HG02571 (cell line): ENCODE data around the gene NFXL1.

Experiments
- ATAC-seq: cut with Tn5 transposase; IDR thresholded peaks from one replicate; pipeline ENCODE4 v1.9.1; 2021; ENCODE audit warnings: mild to moderate bottlenecking, moderate library complexity; ENCODE audit not compliant: unreplicated experiment

NFXL1 gene

GRCh38 chr4:47837094-47837907 is 77.1 kb downstream of the NFXL1 start:
- peak; percentile 52 for ATAC-seq

DNA sequence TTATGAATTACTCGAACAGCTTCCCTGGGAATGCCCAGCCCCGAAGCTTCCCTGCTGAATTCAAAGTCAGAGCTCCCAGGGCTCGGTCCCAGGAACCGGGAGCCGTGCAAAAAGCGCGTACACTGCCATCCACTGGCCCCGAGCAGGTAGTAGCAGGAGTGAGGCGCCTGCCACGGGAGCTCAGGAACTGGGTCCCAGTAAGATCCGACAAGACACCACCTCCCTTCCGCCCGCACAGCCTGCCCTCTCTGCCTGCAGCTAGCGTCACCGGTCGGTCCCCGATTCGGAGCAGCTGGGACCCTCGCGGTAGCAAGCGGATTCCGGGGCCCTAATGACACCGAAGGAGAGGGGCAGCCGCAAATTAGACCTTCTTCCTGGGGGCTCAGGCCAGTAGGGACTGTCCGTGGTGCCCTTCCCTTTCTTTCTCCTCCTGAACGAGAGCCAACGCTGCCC is 77.7 kb downstream of the NFXL1 start:
- peak; percentile 71 for ATAC-seq

- ATAC-seq: no peak
Observed at GRCh38 chr4:47835494-47835893, 78.9 kb downstream of the NFXL1 start.

GRCh38 chr4:47831026-47831679 is 83.2 kb downstream of the NFXL1 start:
- ATAC-seq: no peak

GRCh38 chr4:47830265-47831025 is 83.9 kb downstream of the NFXL1 start:
- ATAC-seq: no peak

- no peak for ATAC-seq
Observed at GRCh38 chr4:47829438-47829837, 84.9 kb downstream of the NFXL1 start.

DNA sequence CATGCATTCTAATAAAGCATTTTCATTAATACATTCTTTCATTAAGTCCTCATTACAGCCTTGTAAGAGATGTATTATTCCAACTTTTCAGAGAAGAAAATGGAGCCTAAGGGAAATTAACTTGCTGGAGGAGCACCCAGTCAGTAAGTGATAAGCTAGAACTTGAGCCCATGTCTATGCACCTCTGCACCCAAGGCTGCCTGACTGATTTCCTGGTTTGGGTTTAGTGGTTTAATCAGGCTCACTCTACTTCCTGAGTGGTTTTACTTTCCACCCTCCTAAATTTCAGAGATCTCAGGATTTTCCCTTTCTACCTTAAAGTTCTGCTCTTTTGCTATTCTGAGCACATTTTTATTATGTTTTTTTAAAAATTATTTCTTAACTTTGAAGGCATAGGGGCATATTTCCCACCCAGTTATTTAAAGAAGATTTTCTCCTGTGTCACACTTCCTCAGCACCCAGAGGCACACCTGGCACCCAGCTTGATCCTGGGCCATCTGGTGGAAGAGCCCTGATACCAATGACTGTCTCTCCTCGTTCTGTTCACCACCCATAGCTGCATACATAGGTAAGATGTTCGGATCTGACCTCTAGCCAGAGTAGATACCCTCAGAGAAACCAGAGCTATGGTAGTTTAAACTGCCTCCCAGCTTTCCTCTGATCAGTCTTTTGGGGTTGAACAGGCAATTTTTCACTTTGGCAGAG is 86.9 kb downstream of the NFXL1 start:
- ATAC-seq: no peak

DNA sequence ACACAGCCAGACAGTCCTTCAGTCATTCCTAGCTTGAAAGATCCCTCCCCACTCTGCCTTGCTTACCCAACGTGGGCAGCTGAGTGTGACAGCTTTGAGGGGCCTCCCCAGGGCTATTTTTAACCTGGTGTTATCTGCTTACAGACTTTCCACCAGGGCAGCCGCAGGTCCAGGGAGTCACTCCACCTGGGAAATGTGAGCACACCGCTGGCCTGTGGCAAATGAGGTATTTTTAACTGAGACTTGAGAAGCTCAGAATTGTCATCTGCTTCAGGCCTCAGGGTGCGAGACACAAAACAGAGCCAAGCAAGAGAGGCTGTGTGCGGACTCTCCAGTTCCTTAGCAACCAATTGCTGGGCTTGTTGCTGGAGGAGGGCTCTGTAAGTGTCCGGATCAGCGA is 89.5 kb downstream of the NFXL1 start:
- ATAC-seq: no peak

- ATAC-seq: no peak
Observed at GRCh38 chr4:47819178-47819577, 95.2 kb downstream of the NFXL1 start.

DNA sequence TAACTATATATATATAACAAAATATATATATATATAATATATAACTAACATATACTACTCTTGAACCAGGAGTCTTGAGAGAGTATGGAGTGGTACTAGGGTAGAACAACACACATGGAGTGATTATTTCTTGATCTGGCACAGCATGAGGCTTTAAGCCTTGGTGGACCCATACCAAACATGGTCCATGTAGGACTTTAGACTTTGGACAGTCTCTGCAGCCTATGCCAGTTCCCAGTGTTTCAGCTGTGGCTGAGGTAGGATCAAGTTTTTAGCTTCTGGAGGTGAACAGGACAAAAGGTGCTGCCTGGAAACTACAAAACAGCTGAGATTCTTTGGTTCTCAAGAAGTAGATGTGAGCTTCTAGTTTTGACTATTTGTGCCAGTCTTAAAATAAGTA is 97.1 kb downstream of the NFXL1 start:
- ATAC-seq: no peak

DNA sequence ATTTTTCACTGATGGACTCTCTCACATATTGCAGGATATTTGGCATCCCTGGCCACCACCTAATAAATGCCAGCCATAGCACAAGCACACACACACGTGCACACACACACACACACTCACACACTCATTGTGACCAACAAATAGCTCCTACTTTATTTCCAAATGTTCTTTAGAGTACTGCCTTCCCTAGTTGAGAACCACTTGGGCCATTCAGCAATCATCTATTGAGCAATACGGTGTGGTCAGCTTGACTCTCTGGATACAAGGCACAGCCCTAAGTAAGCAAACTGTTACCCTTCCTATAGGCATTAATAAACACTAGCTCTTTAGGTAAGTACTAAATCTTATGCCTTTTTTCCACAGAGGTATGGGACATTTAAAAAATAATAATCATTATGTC is 97.6 kb downstream of the NFXL1 start:
- ATAC-seq: no peak

DNA sequence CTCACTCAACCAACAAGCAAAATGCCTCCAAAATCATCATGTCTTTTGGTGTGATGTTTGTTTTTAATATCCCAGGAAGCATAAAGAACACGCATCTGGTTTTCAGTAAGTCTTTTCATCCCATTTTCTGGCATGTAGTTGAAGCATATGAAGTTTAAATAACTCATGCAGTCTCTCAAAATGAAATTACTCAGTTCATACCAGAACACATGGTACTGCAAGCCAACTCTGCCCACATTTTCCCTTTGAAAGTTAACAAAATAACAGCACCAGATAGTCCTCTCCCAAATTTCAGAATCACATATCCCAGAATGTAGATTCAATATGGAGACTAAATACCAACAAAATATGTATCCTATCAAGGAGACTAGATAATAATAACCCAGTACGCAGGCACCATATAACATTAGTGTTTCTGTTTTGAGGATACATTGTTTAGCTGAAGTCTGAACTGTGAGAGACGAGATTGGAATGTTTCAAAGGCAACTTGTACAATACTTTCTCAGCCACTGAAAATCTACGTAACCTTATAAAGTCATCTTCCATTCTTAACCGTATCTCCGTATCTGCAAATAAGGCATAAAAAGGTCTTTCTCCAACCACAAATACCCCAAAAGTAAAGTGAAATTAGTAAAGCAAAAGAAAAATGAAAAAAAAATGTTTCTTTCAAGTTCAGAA is 99.6 kb downstream of the NFXL1 start:
- no peak for ATAC-seq

- ATAC-seq: no peak
Observed at GRCh38 chr4:47809654-47810203, 104.7 kb downstream of the NFXL1 start.

GRCh38 chr4:47804598-47804997 is 109.8 kb downstream of the NFXL1 start:
- no peak for ATAC-seq

GRCh38 chr4:47801481-47802002 is 112.8 kb downstream of the NFXL1 start:
- ATAC-seq: no peak

DNA sequence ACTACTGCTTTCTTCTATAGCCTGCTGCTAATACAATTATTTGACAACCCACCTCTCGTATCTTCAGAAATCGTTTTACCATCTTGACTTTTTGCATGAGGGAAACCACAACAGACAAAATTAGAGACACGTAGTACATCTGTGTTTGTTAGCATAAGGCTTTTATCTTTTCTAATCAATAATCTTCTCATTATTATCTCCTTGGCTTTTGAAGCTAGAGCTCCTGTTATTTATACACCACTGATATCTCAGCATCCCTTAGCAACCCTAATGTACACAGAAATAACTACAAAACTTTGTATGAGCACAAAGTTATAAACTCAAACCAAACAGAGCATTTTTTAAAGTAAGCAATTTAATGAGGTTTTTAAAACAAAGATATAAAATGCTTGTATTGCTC is 116.2 kb downstream of the NFXL1 start:
- ATAC-seq: no peak
